ENCODE results near the gene FBP1. TPM values are rescaled to one million over a fixed set of nuclear protein-coding genes. Genes with fewer than 3 reads are reported as not detected.

FBP1 gene
- total RNA-seq, 2 experiments from 2014 or later, result 0.21 to 0.31 TPM

DNA sequence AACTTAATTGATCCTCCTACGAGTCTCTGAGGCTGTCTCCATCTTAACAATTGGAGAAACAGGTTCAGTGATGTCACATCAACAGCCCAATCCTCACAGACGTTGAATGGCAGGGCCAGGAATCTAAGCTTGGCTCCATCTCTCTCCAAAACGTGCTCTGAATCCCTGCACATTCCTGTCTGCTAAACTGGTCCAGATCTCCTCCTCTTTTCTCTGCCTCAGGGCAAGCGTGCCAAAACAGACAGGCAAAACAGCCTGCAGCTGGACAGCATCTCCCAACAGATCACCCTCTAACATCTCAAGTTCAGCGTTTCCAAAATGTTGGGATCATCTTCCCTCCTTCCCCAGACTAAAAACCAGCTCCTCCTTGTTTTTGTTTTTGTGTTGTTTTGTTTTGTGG is 6.6 kb downstream of the FBP1 start:
- CTCF ChIA-PET, result interaction anchor here (2.1 kb wide), 1 partner anchor 37 kb away, joined by 4 read pairs; no protein-coding TSS in a partner anchor
- H3K27me3 Mint-ChIP-seq (ENCODE audit: low read depth), result peaks cover 24% of the 10 kb centered on the region
- H3K36me3 Mint-ChIP-seq (ENCODE audit: low read depth), result no peaks in the 10 kb centered on the region
- POLR2A ChIA-PET, result no interaction called here
- DNase-seq (no peak), ATAC-seq (no peak)
- no peak overlapping the region for H3K27ac Mint-ChIP-seq
- H3K4me1 Mint-ChIP-seq (ENCODE audit: low read depth), result no peaks in the 10 kb centered on the region
- no peaks in the 10 kb centered on the region for H3K9me3 Mint-ChIP-seq (ENCODE audit: insufficient read depth)
- no peak overlapping the region for H3K4me3 Mint-ChIP-seq

DNA sequence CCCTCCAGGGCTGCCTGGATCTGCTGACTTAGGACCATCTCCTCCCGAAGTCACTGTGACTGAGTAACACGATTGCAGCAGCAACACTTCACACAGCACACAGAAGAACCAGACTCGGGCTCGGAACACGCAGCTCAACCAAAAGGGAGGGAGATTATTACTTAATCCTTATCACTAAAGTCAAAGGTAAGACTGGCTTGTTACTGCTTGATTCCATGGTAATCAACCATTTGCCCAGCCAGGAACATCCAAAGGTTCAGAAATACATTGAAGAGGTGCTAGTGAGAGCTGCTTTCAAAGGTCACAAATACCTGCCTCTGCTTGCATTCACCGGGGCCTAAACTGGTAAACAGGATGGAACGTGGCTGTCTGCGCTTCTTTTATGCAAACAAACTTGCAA is 7.7 kb downstream of the FBP1 start:
- Mint-ChIP-seq H3K27ac (no peak overlapping the region), H3K36me3 (ENCODE audit: low read depth) (no peaks in the 10 kb centered on the region), H3K27me3 (ENCODE audit: low read depth) (peaks cover 17% of the 10 kb centered on the region), H3K9me3 (ENCODE audit: insufficient read depth) (no peaks in the 10 kb centered on the region), H3K4me1 (ENCODE audit: low read depth) (no peaks in the 10 kb centered on the region), H3K4me3 (no peak overlapping the region)
- ChIA-PET POLR2A (no interaction called here), CTCF (interaction anchor here (2.1 kb wide), 1 partner anchor 38 kb away, joined by 4 read pairs; no protein-coding TSS in a partner anchor)
- ATAC-seq (no peak), DNase-seq (no peak)

DNA sequence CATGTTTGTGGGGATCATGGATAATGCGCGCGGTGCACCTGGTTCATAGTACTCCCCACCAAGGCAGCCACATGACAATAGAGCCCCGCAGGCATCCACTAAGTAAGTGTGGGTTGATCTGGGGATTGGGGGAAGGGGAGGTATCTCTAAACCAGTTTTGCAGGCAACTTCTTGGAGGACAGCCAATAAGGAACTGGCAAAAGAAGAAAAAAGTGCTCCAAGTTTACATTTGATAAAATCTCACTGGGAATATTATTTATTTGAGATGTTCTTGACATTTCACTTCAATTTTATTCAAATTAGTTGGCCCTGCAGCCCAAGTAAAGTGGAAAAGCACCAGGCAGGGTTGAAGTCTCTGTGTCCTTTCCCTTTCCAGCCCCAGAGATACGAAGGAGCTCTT is 8.5 kb downstream of the FBP1 start:
- DNase-seq (no peak), ATAC-seq (no peak)
- Mint-ChIP-seq H3K27ac (no peak overlapping the region), H3K4me3 (no peak overlapping the region), H3K4me1 (ENCODE audit: low read depth) (no peaks in the 10 kb centered on the region), H3K36me3 (ENCODE audit: low read depth) (no peaks in the 10 kb centered on the region), H3K9me3 (ENCODE audit: insufficient read depth) (no peaks in the 10 kb centered on the region), H3K27me3 (ENCODE audit: low read depth) (peaks cover 16% of the 10 kb centered on the region)
- ChIA-PET POLR2A (no interaction called here), CTCF (no interaction called here)

DNA sequence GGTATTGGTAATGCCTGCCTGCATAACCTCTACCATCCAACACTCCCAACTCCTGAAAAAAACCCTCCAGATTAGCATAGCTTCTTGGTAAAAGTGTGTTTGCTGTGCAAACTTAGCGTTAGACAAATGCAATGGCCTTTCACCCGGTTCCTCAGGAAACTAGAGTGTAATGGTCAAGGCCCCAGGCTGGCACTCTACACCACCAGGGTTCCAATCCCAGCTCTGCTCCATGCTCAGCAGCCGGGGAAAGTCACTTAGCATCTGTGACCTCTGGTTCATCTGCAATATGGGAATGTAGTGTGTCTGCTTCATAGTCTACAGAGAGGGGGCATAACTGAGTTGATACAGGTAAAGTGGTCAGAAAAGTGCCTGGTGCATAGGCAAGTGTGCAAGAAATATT is 9.0 kb downstream of the FBP1 start:
- no peak for ATAC-seq
- no peaks in the 10 kb centered on the region for H3K9me3 Mint-ChIP-seq (ENCODE audit: insufficient read depth)
- POLR2A ChIA-PET, result no interaction called here

DNA sequence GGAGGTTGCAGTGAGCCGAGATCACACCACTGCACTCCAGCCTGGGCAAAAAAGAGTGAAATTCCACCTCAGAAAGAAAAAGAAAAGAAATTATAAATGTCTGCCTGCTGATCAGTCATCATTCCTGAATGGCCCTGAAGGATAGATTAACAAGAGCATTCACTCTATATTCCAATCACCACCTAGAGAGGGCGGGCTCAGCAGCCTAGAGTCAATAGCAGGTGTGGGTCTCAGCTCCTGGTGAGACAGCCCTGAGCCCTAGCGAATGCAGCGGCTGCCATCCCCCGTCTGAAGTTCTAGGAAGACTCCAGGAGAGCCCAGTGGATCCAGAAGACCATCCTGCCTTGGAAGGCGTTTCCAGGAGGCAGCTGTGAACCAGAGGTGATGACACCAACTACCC is 12.0 kb downstream of the FBP1 start:
- Mint-ChIP-seq H3K27ac (no peak overlapping the region), H3K4me3 (no peak overlapping the region), H3K9me3 (ENCODE audit: insufficient read depth) (no peaks in the 10 kb centered on the region), H3K4me1 (ENCODE audit: low read depth) (no peaks in the 10 kb centered on the region), H3K27me3 (ENCODE audit: low read depth) (peaks cover 8% of the 10 kb centered on the region), H3K36me3 (ENCODE audit: low read depth) (no peaks in the 10 kb centered on the region)
- no peak for ATAC-seq
- POLR2A ChIA-PET, result no interaction called here
- CTCF ChIA-PET, result no interaction called here
- DNase-seq, result no peak

More for the DNA sequence above, 9.0 kb downstream of the FBP1 start:
- CTCF ChIA-PET, result no interaction called here
- Mint-ChIP-seq H3K36me3 (ENCODE audit: low read depth) (no peaks in the 10 kb centered on the region), H3K27ac (no peak overlapping the region), H3K27me3 (ENCODE audit: low read depth) (peaks cover 14% of the 10 kb centered on the region), H3K4me3 (no peak overlapping the region), H3K4me1 (ENCODE audit: low read depth) (no peaks in the 10 kb centered on the region)
- no peak for DNase-seq

DNA sequence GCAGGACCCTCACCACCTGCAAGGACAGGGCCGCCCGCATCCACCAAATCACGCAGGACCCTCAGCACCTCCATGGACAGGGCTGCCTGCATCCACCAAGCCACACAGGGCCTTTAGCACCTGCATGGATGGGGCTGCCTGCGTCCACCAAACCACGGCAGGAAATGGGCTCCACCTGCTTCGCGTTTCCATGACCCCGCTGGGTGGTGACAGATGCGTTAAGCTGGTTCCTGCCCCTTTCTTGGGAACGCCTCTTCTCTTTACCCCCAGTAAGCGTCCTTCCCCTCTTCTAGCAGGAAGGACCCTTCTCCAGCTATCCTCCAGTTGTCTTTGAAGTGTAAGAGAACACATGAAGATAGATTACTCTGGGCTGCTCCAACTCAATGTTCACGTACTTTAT is 13.5 kb downstream of the FBP1 start:
- Mint-ChIP-seq H3K4me1 (ENCODE audit: low read depth) (no peaks in the 10 kb centered on the region), H3K27ac (no peak overlapping the region), H3K27me3 (ENCODE audit: low read depth) (peaks cover 6% of the 10 kb centered on the region), H3K9me3 (ENCODE audit: insufficient read depth) (no peaks in the 10 kb centered on the region), H3K4me3 (no peak overlapping the region), H3K36me3 (ENCODE audit: low read depth) (no peaks in the 10 kb centered on the region)
- no peak for ATAC-seq
- ChIA-PET CTCF (interaction anchor here (0.9 kb wide), 1 partner anchor 12 kb away, joined by 3 read pairs; no protein-coding TSS in a partner anchor), POLR2A (no interaction called here)
- DNase-seq, result peak; percentile 29

DNA sequence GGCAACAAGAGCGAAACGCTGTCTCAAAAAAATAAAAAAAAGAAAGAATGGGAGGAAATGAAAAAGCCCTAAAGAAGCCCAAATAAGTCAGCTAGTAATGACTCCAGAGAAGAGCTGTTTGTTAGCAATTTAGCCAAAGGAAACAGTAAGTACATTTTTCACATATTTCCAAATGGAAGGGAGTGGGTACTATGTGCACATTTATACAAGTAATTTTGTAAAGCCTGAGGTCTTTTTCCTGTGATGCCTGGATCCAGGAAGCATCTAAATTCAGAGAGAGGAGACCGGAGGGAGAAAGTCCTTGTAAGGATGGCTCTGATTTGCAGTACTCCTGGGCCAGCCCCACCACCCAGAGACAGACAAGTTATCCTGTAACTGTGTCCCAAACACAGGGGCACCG is 14.7 kb downstream of the FBP1 start:
- DNase-seq (no peak), ATAC-seq (no peak)
- POLR2A ChIA-PET, result no interaction called here
- no peak overlapping the region for H3K4me3 Mint-ChIP-seq
- no peaks in the 10 kb centered on the region for H3K9me3 Mint-ChIP-seq (ENCODE audit: insufficient read depth)
- H3K36me3 Mint-ChIP-seq (ENCODE audit: low read depth), result no peaks in the 10 kb centered on the region
- CTCF ChIA-PET, result no interaction called here
- peaks cover 10% of the 10 kb centered on the region for H3K27me3 Mint-ChIP-seq (ENCODE audit: low read depth)
- H3K4me1 Mint-ChIP-seq (ENCODE audit: low read depth), result no peaks in the 10 kb centered on the region
- no peak overlapping the region for H3K27ac Mint-ChIP-seq

DNA sequence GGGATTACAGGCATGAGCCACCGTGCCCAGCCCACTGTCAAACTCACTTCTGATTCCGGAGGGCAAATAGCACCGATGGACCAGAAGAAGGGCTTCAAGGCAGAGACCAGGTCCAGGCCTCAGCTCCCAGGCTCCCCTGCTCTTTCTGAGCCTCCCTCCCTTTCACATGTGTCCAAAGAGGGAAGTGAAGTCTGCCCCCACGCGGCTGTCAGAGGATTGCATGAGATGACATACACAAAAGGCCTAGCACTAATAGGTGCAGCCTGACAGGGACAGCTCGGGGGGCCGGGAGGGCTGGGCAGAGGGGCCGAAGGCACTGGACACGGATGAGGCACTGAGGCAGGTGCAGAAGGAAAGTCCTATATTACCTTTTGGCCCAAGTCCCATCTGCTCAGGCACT is 16.1 kb downstream of the FBP1 start:
- no peaks in the 10 kb centered on the region for H3K4me1 Mint-ChIP-seq (ENCODE audit: low read depth)
- H3K27me3 Mint-ChIP-seq (ENCODE audit: low read depth), result peaks cover 10% of the 10 kb centered on the region
- H3K36me3 Mint-ChIP-seq (ENCODE audit: low read depth), result no peaks in the 10 kb centered on the region
- no peak overlapping the region for H3K27ac Mint-ChIP-seq
- no peaks in the 10 kb centered on the region for H3K9me3 Mint-ChIP-seq (ENCODE audit: insufficient read depth)
- no peak overlapping the region for H3K4me3 Mint-ChIP-seq
- ChIA-PET CTCF (no interaction called here), POLR2A (no interaction called here)
- DNase-seq (peak; percentile 34), ATAC-seq (peak; percentile 53)

DNA sequence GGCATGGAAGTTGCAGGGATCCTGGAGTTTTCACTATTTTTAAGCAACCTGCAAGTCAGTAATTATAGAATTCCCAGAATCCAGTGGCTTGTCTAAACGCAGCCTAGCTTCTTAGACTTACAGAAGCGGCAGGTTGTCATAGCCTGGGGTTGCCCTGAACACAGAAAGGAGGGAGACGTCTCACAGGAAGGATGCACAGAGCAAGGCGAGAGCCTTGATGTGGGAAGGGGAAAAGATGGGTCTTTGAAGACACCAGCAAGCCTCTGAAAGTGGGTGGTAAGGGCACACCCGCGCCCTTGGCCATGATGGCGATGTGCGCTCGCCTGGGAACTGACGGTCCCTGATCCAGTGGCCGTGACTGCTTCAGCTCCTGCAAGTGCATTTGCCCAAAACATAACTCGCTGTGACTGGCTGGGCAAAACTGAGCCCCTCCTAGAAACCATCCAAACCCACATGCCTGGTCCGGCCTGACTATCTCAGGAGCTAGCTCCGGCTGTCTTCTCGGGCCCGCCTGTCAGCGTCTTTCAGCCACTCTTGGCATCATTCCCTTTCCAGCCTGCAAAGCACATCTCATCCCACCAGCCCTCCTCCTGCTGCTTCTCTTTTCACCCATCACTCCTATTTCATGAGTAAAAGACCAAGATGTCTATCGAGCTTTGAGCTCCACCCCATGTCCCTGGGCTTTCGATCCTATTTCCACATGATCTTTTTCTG is 17.1 kb downstream of the FBP1 start:
- H3K4me1 Mint-ChIP-seq (ENCODE audit: low read depth), result no peaks in the 10 kb centered on the region
- DNase-seq (no peak), ATAC-seq (no peak)
- H3K27ac Mint-ChIP-seq, result no peak overlapping the region
- ChIA-PET POLR2A (no interaction called here), CTCF (no interaction called here)
- peaks cover 17% of the 10 kb centered on the region for H3K27me3 Mint-ChIP-seq (ENCODE audit: low read depth)
- H3K4me3 Mint-ChIP-seq, result no peak overlapping the region
- H3K36me3 Mint-ChIP-seq (ENCODE audit: low read depth), result no peaks in the 10 kb centered on the region
- H3K9me3 Mint-ChIP-seq (ENCODE audit: insufficient read depth), result no peaks in the 10 kb centered on the region

DNA sequence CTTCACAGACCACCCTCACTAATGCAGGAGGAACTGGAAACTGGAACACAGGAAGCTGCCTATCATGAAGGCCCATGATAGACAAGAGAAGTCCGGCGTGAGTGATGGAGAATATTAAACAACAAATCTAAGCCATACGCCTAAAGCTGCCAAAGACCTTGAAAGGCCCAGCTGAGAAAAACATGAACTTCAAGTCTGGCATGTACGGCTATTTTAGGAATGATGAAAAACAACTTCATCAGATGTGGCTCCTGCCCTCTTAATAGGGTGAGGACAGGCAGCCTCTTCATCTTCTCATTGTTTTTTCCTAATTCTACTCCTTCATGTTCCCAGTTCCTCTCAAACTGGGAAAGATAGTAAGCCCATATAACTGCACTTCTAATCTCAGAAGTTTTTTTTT is 20.3 kb downstream of the FBP1 start:
- no peak overlapping the region for H3K4me3 Mint-ChIP-seq
- H3K9me3 Mint-ChIP-seq (ENCODE audit: insufficient read depth), result no peaks in the 10 kb centered on the region
- H3K27ac Mint-ChIP-seq, result no peak overlapping the region
- POLR2A ChIA-PET, result no interaction called here
- no peak for ATAC-seq
- H3K27me3 Mint-ChIP-seq (ENCODE audit: low read depth), result peaks cover 19% of the 10 kb centered on the region
- H3K4me1 Mint-ChIP-seq (ENCODE audit: low read depth), result no peaks in the 10 kb centered on the region
- no peak for DNase-seq
- CTCF ChIA-PET, result interaction anchor here (0.6 kb wide), 1 partner anchor 32 kb away, joined by 3 read pairs; no protein-coding TSS in a partner anchor
- no peaks in the 10 kb centered on the region for H3K36me3 Mint-ChIP-seq (ENCODE audit: low read depth)

DNA sequence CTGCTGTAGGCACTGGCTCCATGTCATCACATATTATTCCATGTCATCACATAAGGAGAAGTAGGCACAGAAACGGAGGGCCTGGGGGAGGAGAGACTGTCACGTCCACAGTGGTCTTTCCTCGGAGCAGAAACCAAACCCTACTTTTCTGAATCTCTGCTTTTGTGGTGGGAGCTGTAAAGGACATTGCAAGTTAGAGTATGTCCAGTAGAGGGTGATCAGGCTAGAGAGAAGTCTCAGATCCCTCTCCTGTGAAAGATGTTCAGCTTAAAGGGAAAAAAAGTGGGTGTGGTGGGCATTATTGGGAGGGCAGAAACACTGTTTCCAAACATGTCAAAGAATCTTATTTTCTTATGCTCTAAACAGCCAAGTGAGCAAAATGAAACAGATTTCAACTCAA is 26.3 kb downstream of the FBP1 start:
- Mint-ChIP-seq H3K36me3 (ENCODE audit: low read depth) (no peaks in the 10 kb centered on the region), H3K4me1 (ENCODE audit: low read depth) (peaks cover 8% of the 10 kb centered on the region), H3K27ac (no peak overlapping the region), H3K4me3 (no peak overlapping the region), H3K27me3 (ENCODE audit: low read depth) (peaks cover 27% of the 10 kb centered on the region), H3K9me3 (ENCODE audit: insufficient read depth) (no peaks in the 10 kb centered on the region)
- POLR2A ChIA-PET, result no interaction called here
- CTCF ChIA-PET, result no interaction called here
- DNase-seq (no peak), ATAC-seq (no peak)

DNA sequence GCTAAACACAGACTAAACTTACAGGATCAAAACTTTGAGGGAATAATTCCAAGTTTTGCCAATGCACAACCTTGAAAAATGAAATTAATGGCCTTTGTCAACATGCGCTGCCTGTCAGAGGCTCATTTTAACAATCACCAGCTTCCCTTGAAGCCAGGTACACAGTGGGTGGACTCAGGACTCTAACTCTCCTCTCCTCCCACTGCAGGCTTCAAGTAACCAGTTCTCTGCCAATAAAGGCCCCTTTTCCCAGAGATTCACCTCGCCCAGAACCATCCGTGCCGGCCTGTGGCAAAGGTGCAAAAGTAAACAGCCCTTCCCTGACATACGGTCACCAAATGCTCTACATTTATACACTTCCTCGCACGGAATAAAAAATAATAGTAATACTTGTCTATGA is 27.2 kb downstream of the FBP1 start:
- no peak for DNase-seq
- no peak for ATAC-seq
- Mint-ChIP-seq H3K9me3 (ENCODE audit: insufficient read depth) (no peaks in the 10 kb centered on the region), H3K4me3 (no peak overlapping the region), H3K36me3 (ENCODE audit: low read depth) (no peaks in the 10 kb centered on the region), H3K27me3 (ENCODE audit: low read depth) (peaks cover 21% of the 10 kb centered on the region), H3K4me1 (ENCODE audit: low read depth) (peaks cover 8% of the 10 kb centered on the region), H3K27ac (no peak overlapping the region)
- ChIA-PET POLR2A (no interaction called here), CTCF (no interaction called here)

DNA sequence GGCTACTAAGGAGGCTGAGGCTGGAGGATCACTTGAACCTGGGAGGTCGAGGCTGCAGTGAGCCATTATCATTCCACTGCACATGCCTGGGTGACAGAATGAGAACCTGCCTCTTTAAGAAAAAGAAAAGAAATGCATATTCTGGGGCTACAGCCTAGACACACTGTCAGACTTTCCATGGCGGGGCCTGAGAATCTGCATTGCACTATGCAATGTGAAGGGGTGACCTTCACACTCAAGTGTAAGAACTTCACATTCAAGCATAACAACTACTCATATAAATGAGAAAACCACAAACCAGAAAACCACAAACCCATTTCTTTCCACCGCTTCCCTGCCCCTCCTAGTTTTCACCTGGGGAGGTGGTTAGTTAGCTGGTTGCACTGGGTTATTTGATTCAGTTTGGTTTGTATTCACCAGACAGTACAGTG is 27.7 kb downstream of the FBP1 start:
- CTCF ChIA-PET, result no interaction called here
- Mint-ChIP-seq H3K27me3 (ENCODE audit: low read depth) (peaks cover 19% of the 10 kb centered on the region), H3K27ac (no peak overlapping the region), H3K36me3 (ENCODE audit: low read depth) (no peaks in the 10 kb centered on the region), H3K9me3 (ENCODE audit: insufficient read depth) (no peaks in the 10 kb centered on the region), H3K4me1 (ENCODE audit: low read depth) (peaks cover 8% of the 10 kb centered on the region), H3K4me3 (no peak overlapping the region)
- ATAC-seq (peak; percentile 61), DNase-seq (peak; percentile 54)
- POLR2A ChIA-PET, result no interaction called here
